HG02884 (cell line): ENCODE results near the gene CLIC1.

Experiments used
- ATAC-seq: cut with Tn5 transposase; IDR thresholded peaks from one replicate; pipeline ENCODE4 v1.9.1; 2021; ENCODE audit warnings: mild to moderate bottlenecking, moderate library complexity; ENCODE audit not compliant: unreplicated experiment

CLIC1 gene

DNA sequence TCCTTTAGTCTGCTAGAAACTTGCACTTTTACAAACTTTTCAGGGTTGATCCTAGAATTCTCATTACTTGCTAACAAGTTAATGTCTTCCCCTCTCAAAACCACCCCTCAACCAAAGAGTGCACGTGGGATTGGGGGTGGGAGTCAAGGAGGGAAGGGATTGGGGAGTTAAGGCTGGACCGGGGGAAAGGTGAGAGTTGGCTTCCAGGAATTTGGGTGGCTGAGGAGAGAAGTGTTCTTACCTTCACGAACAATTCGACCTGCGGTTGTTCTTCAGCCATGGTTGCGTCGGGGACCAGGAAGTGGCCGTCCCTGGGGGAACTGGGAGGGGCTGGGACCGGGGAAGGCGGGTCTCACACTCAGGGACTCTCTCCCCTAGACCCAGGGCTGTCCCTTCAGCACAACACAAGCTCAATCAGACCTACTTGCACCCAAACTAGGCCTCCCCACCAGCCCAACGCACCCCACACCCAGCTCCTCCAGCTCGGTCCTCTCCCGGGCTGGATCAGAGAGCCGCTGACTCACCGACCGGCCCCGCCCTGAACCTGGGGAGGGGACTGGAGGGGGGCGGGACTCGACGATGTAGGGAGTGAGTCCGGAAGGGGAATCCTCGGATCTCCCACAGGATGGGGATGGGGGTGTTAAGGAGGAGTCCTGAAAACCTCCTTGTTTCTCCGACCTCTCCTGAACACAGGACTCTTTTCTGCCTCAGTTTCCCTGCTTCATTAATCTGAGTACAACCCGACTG is at the start of gene CLIC1:
TSS of gene CLIC1 (minus strand) at position 510 of the 747 bp plus-strand sequence. CDS start at position 280, 230 bp downstream.
- no peak for ATAC-seq

DNA sequence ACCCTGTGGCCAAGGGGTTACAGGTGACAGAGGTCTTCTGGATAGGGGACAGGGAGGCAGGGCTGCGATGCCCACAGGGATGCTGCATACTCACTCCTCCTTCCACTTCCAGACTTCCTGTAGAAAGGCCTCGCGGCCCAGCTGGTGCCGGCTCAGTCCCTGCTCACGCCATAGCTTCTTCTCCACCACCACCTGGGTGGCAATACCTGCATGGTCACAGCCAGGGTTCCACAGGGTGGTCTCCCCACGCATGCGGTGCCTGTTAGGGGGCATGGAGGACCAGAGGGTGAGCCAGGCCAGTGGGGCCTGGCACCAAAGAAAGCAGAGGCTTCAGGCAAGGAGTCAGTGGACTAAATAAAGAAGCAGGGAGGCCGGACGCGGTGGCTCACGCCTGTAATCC is 49.1 kb upstream of the CLIC1 start:
- ATAC-seq: no peak

GRCh38 chr6:31784098-31784925 is 48.0 kb upstream of the CLIC1 start:
- no peak for ATAC-seq

- ATAC-seq: no peak
Measured at GRCh38 chr6:31782126-31782855, 46.0 kb upstream of the CLIC1 start.

GRCh38 chr6:31781244-31782125 is 45.2 kb upstream of the CLIC1 start:
- no peak for ATAC-seq

- ATAC-seq: no peak
Measured at GRCh38 chr6:31780507-31781243, 44.3 kb upstream of the CLIC1 start.

DNA sequence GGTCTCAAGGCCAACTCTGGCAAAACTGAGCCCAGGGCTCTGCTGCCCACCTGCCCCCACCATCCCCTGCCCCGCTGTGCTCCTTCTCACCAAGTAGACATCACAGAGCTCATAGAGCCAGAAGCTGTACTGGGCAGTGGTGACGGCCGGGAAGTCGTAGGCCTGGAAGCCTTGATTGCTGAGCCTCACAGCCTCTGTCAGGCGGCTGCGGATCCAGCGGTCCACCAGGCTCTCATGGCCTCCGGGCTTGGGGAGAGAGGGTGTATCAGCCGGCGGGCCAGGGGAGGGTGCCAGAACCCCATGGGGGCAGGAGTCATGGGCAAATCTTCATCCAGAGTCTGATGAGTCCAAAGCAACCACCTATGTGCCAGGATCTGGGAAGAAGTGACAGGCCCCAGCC is 43.6 kb upstream of the CLIC1 start:
- ATAC-seq: no peak

GRCh38 chr6:31778999-31779885 is 42.9 kb upstream of the CLIC1 start:
- no peak for ATAC-seq

- ATAC-seq: no peak
Measured at GRCh38 chr6:31778193-31778592, 41.9 kb upstream of the CLIC1 start.

- no peak for ATAC-seq
Measured at GRCh38 chr6:31777667-31778050, 41.3 kb upstream of the CLIC1 start.

DNA sequence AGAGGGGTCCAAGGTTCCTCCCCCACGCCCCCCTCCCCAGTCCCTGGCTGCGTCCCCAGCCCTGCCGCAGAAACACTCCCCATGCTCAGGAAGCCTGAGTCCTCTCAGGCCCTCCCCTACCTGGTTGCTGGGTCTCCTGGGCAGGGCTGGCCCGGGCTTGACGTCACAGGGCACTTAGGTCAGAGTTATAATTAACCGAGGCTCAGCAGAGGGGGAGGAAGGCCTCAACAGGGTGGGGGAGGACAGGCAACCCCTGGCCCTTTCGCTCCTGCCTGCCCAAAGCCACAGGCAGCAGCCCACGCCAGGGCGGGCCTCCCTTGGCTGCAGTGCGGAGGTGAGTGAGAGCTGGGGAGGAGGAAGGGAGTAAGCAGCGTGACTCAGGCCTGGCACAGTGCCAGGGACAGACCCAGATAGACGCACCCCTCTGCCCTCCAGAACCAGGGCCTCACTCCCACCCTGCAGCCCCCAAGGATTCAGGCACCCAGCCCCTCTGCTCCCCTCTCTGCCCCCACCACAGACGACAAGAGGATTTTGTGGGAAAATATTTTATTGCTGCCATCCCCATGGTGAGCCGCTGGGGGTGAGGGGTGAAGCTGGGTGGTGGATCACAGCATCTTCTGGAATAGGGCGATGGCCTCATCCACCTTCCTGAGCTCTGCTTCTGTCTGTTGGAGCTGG is 40.8 kb upstream of the CLIC1 start, which contains the start of gene VWA7:
TSS of gene VWA7 (minus strand) at position 340 of the 678 bp plus-strand sequence. CDS start 549 bp downstream, outside the sequence.
- peak; percentile 59 for ATAC-seq

- ATAC-seq: no peak
Measured at GRCh38 chr6:31776485-31776988, 40.2 kb upstream of the CLIC1 start.

GRCh38 chr6:31775633-31776484 is 39.5 kb upstream of the CLIC1 start:
- no peak for ATAC-seq

DNA sequence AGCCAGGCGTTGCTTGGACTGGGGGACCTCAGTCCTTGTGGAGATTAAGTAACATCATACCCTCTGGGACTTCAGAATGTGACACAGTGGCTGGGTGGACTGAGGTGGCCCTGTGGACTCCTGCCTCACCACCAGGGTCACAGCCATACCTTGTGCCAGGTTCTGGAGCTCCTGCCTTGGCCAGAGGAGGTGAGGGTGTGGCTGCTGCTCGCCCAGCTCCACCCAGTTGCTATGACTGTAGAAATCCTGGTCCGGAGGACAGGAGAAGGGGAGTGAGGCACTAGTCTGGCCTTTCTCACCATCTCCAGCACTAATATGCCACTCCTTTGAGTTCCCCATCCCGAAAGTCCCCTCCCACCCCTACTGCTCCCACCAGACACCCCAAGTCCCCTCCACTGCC is 38.9 kb upstream of the CLIC1 start:
- ATAC-seq: no peak

DNA sequence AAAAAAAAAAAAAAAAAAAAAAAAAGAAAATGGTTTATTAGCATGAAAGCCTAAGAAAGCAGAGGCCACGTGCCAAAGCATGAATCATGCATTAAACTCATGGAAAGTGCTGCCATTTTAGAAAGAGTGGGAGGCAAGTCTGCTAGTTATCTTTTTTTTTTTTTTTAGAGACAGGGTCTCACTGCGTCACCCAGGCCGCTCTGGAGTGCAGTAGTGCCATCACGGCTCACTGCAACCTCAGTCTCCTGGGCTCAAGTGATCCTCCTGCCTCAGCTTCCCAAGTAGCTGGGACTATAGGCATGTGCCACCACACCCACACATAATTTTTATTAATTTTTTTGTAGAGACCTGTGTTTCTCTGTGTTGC is 35.6 kb upstream of the CLIC1 start:
- no peak for ATAC-seq

DNA sequence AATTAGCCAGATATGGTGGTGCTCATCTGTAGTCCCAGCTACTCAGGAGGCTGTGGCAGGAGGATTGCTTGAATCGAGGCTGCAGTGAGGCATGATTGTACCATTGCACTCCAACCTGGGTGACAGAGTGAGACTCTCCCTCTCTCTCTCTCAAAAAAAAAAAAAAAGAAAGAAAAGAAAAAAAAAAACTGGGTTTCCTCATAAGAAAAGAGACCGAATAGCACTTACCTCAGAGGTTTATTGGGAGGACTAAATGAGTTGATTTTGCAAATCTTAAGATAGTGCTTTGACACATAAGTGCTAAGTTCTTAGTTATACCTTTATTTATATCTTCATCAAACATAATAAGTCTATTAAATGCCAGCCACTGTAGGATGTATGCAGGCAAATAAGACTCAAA is 34.5 kb upstream of the CLIC1 start:
- no peak for ATAC-seq
